Globus pallidus (tissue), 1 donor: ENCODE results near the gene SPIN2A.
"Not testable (repeated sequence)": the region's sequence is repeated elsewhere in the genome, so short reads cannot be mapped to it uniquely, and the experiment has no call there.

Experiments
- DNase-seq: peaks from one replicate; pipeline ENCODE4 v3.0.0-alpha.2; 2015; ENCODE audit warnings: low spot score

SPIN2A gene

DNA sequence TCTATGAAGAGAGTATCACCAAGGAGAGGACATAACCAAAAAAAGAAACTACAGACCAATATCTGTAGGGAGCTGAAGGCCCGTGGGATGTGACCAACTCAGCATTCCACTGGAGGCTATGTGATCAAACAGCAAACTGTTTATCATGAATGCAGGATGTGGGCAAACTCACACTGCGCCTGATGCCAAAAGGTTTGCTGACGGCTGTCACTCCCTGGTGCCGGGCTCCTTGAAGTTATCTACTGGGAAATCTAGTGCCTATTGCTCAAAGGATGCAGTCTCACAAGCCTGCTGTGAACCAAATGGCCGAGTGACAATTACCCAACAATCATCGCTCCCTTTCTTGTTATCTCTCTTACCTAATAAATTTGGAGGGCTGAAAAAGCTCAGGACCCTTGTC lies 34.3 kb downstream of the SPIN2A start:
- not testable (repeated sequence) for DNase-seq
